Occipital lobe (tissue), 2 donors: Measurements from ENCODE around the gene OGFOD3. TPM values are rescaled to one million over a fixed set of nuclear protein-coding genes. Genes with fewer than 3 reads are reported as not detected.
A peak's percentile ranks its signal among the peaks of the same experiment; 100 is the strongest.
"Not testable (repeated sequence)": the region's sequence is repeated elsewhere in the genome, so short reads cannot be mapped to it uniquely, and the experiment has no call there.

Experiments used
- DNase-seq: peaks from one replicate; lab custom pipeline; 2025; lab: John Stamatoyannopoulos, UW
- total RNA-seq: library from RNA; depleted of rRNA; stranded (reverse); fragments of >200 nt; gene quantifications from one replicate; pipeline ENCODE4 v1.2.3, GENCODE V29; 2014

OGFOD3 gene
- total RNA-seq, 1 donor from 2014 or later = 9.4 TPM

- no peak for DNase-seq
These were observed 62.5 kb downstream of the OGFOD3 start for GRCh38 chr17:82355770-82356427.

GRCh38 chr17:82354804-82355308 is 63.5 kb downstream of the OGFOD3 start:
- DNase-seq = no peak

GRCh38 chr17:82353484-82353883 is 64.9 kb downstream of the OGFOD3 start:
- DNase-seq = no peak

DNA sequence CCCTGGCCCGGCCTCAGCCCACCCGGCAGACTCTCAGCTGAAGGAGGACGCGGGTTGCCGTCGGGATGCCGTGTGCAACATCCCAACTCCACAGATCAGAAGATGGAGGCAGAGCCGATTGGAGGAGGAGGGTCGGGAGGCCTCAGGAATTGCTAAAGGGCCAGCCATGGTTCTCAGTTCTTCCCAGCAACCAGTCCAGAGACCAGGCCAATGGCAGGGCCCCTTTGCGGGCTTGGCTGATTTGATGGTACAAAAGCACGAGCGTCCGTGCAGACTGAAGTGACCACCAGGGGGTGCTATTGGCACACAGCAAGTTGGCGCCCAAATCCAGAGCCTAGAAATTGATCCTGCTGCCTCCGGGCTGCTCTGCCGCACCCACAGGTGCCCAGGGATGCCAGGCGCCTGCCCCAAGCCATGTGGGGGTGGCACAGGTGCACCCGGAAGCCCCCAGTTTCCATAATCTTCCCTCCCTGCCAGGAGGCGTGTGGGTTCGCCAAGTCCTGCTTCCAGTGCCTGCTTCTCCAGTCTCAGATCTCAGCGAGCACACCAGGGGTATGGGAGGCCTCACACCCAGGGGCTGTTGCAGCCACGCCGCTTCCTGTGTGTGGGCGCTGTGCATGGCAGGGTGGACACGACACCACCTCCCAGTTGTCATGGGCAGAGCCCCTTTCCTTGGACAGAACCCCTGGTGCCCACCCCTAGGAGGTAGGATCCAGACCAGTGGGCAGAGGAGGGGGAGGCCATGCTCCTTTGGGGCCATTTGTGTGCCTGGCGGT is 66.5 kb downstream of the OGFOD3 start:
- peak; percentile 64 for DNase-seq

DNA sequence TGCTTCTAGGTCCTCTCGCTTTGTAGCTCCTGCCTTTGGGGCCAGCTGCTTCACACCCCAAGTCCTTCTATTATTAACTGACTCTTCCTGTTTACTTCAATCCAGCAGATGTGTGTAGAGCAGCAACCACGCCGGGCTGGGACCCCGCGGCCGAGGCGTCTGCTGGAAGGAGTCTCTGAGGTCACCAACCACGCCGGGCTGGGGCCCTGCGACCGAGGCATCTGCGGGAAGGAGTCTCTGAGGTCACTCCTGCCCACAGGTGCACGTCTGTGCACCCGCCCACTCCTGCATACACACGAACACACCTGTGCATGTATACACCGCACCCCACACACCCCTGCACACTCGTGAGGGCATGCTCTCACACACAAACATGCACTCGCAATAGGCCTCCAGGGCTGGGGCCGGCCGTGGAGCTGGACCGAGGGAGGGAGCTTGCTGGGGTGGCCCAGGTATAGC is 67.1 kb downstream of the OGFOD3 start:
- no peak for DNase-seq

- no peak for DNase-seq
These were observed 68.0 kb downstream of the OGFOD3 start for GRCh38 chr17:82350182-82351030.

DNA sequence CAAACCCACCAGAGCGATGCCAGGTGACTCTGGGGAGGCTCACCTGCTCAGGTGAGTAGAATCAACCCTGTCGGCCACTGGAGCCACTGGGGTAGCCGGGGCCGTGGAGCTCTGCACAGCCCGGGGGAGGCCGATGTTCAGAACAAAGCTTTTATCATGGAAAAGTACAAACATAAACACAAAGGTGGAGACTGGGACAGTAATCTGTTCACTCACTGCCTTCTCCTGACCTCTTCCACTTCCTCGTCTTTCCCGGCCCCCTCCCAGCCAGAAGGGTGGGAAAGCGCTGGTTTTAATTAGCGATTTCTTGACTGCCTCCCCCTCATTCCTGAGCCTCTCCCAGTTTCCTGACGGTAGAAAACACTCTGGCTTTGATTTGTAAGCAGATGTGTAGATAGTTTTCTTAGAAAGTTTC is 69.1 kb downstream of the OGFOD3 start:
- DNase-seq = no peak

- DNase-seq = no peak
These were observed 69.5 kb downstream of the OGFOD3 start for GRCh38 chr17:82348866-82349265.

DNA sequence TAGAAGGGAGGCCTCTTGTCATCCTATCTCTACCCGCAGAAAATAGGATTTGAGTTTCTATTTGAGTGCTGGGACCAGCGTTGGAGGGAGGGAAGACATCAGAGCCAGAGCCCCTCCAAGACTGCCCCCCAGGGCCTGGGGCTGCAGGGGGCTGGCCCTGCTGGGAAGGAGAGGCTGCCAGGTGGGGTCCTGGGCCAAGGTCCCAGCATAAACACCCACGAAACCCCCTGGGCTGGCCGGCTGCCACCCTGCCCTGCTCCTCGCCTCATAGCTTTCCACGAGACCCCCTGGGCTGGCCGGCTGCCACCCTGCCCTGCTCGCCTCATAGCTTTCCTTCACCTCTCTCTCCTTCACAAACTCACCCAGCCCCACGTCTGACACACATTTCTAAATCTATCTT is 70.0 kb downstream of the OGFOD3 start:
- DNase-seq = no peak

GRCh38 chr17:82347994-82348393 is 70.4 kb downstream of the OGFOD3 start:
- DNase-seq = not testable (repeated sequence)

- DNase-seq = no peak
These were observed 71.8 kb downstream of the OGFOD3 start for GRCh38 chr17:82346342-82347300.

DNA sequence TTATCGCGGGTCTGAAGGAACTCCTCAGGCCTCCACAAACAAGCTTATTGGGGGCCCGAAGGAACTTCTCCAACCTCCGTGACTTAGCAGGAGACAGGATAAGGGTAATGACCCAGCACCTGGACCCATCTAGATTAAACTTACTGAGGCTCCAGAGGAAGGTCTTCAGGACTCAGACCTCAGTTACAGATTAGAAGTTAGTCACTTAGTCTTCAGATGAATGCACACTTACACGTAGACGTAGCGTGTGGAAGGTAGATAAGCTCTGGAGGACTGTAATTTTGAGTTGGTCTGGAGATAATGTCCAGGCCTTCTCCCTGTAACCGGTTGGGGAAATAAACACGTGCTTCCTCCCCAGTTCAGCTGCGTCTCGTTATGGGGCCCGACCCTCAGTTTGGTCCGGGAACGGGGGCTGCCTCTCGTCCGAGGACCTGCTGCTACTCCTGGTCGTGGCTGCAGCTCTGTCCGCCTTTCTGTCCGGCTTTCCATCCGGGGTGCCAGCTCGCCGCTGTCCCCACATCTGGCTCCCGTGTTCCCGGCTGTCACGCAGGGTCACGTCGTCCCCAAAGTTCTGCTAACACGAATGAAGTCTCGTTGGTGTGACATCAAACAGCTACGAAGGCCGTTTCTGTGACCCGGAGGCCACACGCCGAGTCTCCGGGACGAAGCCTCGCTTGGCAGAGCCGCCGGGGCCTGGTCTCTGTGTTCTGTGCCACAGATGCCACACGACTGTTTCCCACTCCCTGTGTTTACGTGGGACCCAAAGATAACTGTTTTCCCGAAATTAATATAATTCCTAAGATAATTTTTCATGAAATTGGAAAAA is 73.0 kb downstream of the OGFOD3 start:
- DNase-seq = no peak

DNA sequence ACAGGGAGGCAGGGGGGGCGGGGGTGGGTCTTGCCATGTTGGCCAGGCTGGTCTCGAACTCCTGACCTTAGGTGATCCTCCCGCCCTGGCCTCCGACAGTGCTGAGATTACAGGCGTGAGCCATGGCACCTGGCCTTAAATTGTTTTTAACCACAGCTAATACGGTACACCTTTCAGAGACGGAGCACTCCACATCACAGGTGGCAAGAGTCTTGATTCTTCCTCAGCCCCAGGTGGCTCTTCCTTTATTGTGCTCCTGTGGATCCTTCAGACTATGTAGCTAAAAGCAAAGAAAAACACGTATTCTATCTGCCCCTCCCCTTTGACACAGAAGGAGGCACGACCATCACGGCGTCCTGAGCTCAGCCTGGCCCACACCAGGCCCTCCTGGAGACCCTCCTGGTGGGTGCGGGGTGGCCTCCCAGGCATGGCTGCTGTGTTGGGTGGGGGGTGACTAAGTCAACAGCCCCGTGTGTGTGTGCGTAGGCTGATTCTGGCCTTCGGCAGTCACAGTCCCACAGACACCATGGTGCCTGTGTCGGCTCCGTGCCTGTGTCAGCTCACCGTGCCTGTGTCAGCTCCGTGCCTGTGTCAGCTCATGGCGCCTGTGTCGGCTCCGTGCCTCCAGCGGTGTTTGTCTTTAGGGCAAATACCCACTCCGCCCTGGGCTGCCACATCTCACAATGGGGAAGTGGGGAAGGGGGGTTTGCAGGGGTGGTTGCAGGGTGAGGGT is 74.0 kb downstream of the OGFOD3 start:
- no peak for DNase-seq

DNA sequence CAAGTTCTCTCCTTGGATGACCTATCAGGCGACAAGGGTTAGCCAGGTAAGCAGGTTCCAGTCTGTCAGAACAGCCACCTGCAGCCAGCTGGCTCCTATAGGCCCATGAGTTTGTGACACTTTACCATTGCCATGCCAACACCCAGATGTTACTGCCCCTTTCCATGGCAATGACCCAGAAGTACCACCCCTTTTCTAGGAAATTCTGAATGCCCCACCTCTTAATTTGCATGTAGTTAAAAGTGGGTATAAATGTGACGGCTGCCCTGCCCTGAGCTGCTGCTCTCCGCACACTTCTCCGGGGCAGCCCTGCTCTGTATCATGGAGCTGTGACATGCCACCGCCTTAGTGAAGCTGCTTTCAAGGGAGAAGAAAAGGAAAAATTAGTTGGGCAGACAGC is 74.8 kb downstream of the OGFOD3 start:
- DNase-seq = no peak

- DNase-seq = no peak
These were observed 75.9 kb downstream of the OGFOD3 start for GRCh38 chr17:82342361-82343079.

GRCh38 chr17:82339634-82340580 is 78.5 kb downstream of the OGFOD3 start:
- no peak for DNase-seq
